Right renal cortex interstitium (tissue), 3 donors: ENCODE measurements around the gene DNAJB8. TPM values are rescaled to one million over a fixed set of nuclear protein-coding genes. Genes with fewer than 3 reads are reported as not detected.

ENCODE experiments used
- DNase-seq, 3 donors: peaks; one replicate each; pipeline ENCODE4 v3.0.0-alpha.2; 2013; ENCODE audit warnings: low read depth in 3 of 3, low spot score in 2 of 3
- polyA plus RNA-seq, 3 donors: library from polyadenylated mRNA; unstranded; fragments of 120-200 nt; gene quantifications; one replicate each; pipeline ENCODE4 v1.2.1, GENCODE V29; 2013; ENCODE audit not compliant: insufficient read length in 3 of 3

DNAJB8 gene
- polyA plus RNA-seq, 3 donors: not detected

- DNase-seq: no peak
Measured at GRCh38 chr3:128415200-128415772, 51.4 kb downstream of the DNAJB8 start.

GRCh38 chr3:128413413-128414205 lies 53.1 kb downstream of the DNAJB8 start:
- no peak for DNase-seq

GRCh38 chr3:128413003-128413370 lies 53.7 kb downstream of the DNAJB8 start:
- no peak for DNase-seq

Other genes starting within 250 kb of the DNAJB8 start
- 10 to 100 TPM; 28.4 to 38.9 (median 36.4) TPM for gene GATA2, start 26.3 kb upstream of the DNAJB8 start, polyA plus RNA-seq
- 100 to 1,000 TPM; 217 to 243 (median 232) TPM for gene RPN1, start 183.9 kb upstream of the DNAJB8 start, polyA plus RNA-seq